Right lobe of liver (tissue), 4 donors: ENCODE data around the gene GARIN5B.

ENCODE experiments used
- POLR2A ChIP-seq: fragments of 450-650 bp; IDR thresholded peaks from one replicate; pipeline ENCODE4 v1.6.1; 2017; ENCODE audit warnings: antibody characterized with exemption, mild to moderate bottlenecking
- TF ChIP-seq, protein P1 (sequence below), 4 donors: fragments of 200-600 bp in 3 of 4; fragments of 450-650 bp in 1 of 4; IDR thresholded peaks; one replicate each; pipeline versions ENCODE4 v1.5.1 to v1.8.0; 2016 to 2022; ENCODE audit warnings: antibody characterized with exemption in 4 of 4, mild to moderate bottlenecking in 2 of 4
- donor health status: DM: no; HTN: no; CAD: no.
- donor health status: DM: no; HTN: no; CAD: no.
- donor health status: DM: no; HTN: yes; CAD: no.

DNA sequence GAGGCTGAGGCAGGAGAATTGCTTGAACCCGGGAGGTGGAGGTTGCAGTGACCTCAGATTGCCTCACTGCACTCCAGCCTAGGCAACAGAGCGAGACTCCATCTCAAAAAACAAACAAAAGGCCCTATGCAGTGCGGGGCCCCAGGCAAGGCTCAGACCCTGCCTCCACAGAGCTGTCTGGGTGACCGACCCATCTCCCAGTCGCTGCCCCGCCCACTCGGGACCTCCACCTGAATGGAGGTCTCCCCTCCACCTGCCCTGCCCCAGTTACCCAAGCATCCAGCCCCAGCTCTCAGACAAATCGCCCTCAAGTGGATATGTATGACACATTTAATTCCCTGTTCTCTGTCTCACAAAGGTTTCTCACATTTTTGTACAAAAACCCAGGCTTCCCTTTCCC, 2.2 kb upstream of the GARIN5B start:
- TF ChIP-seq, protein P1, sequence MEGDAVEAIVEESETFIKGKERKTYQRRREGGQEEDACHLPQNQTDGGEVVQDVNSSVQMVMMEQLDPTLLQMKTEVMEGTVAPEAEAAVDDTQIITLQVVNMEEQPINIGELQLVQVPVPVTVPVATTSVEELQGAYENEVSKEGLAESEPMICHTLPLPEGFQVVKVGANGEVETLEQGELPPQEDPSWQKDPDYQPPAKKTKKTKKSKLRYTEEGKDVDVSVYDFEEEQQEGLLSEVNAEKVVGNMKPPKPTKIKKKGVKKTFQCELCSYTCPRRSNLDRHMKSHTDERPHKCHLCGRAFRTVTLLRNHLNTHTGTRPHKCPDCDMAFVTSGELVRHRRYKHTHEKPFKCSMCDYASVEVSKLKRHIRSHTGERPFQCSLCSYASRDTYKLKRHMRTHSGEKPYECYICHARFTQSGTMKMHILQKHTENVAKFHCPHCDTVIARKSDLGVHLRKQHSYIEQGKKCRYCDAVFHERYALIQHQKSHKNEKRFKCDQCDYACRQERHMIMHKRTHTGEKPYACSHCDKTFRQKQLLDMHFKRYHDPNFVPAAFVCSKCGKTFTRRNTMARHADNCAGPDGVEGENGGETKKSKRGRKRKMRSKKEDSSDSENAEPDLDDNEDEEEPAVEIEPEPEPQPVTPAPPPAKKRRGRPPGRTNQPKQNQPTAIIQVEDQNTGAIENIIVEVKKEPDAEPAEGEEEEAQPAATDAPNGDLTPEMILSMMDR (IDR thresholded peaks at IDR 0.05) = no peak
- TF ChIP-seq POLR2A = no peak
